Hepatocyte (in vitro differentiated cells): ENCODE data around the gene PIM3. TPM values are rescaled to one million over a fixed set of nuclear protein-coding genes. Genes with fewer than 3 reads are reported as not detected.

Experiments
- DNase-seq: peaks from one replicate; pipeline ENCODE4 v3.0.0-alpha.2; 2016; ENCODE audit warnings: low spot score
- H2AFZ ChIP-seq: fragments of 200-600 bp; sonication (generic); 2 replicates; pipeline ENCODE4 v1.6.0; 2016; ENCODE audit warnings: antibody characterized with exemption, mild to moderate bottlenecking
- H3K27ac ChIP-seq: fragments of 200-600 bp; sonication (generic); 2 replicates; pipeline ENCODE4 v1.5.1; 2016; ENCODE audit warnings: mild to moderate bottlenecking
- H3K27me3 ChIP-seq: fragments of 200-600 bp; sonication (generic); 2 replicates; pipeline ENCODE4 v1.6.1; 2016
- H3K36me3 ChIP-seq: fragments of 200-600 bp; sonication (generic); replicated peaks from 2 replicates; pipeline ENCODE4 v1.5.1; 2016; ENCODE audit warnings: low read depth; ENCODE audit not compliant: insufficient read depth
- H3K4me1 ChIP-seq: fragments of 200-600 bp; sonication (generic); 2 replicates; pipeline ENCODE4 v1.5.1; 2016; ENCODE audit warnings: mild to moderate bottlenecking, moderate library complexity; ENCODE audit not compliant: insufficient read depth
- H3K4me2 ChIP-seq: fragments of 200-600 bp; sonication (generic); 2 replicates; pipeline ENCODE4 v1.6.0; 2016
- H3K4me3 ChIP-seq: fragments of 200-600 bp; sonication (generic); 2 replicates; pipeline ENCODE4 v1.5.1; 2016; ENCODE audit warnings: mild to moderate bottlenecking
- H3K79me2 ChIP-seq: fragments of 200-600 bp; sonication (generic); 2 replicates; pipeline ENCODE4 v1.6.0; 2017; ENCODE audit warnings: mild to moderate bottlenecking
- H3K9me2 ChIP-seq: fragments of 200-600 bp; sonication (generic); replicated peaks from 2 replicates; pipeline ENCODE4 v1.6.0; 2017; ENCODE audit warnings: mild to moderate bottlenecking; ENCODE audit not compliant: insufficient read depth
- H3K9me3 ChIP-seq: fragments of 200-600 bp; sonication (generic); 2 replicates; pipeline ENCODE4 v1.5.1; 2016; ENCODE audit warnings: low read depth, mild to moderate bottlenecking
- H4K20me1 ChIP-seq: fragments of 200-600 bp; sonication (generic); 2 replicates; pipeline ENCODE4 v1.6.0; 2016; ENCODE audit warnings: mild to moderate bottlenecking; ENCODE audit not compliant: insufficient read depth, poor library complexity, severe bottlenecking
- CTCF ChIP-seq: fragments of 200-600 bp; sonication (generic); IDR thresholded peaks from 2 replicates; pipeline ENCODE4 v1.5.1; 2016; ENCODE audit warnings: antibody characterized with exemption, mild to moderate bottlenecking; ENCODE audit not compliant: poor library complexity
- EZH2 ChIP-seq: fragments of 200-600 bp; sonication (generic); IDR thresholded peaks from 2 replicates; pipeline ENCODE4 v1.6.1; 2016; ENCODE audit warnings: antibody characterized with exemption, mild to moderate bottlenecking, borderline replicate concordance
- EZH2phosphoT487 ChIP-seq: fragments of 200-600 bp; sonication (generic); IDR thresholded peaks from one replicate; pipeline ENCODE4 v1.6.1; 2018; ENCODE audit warnings: antibody characterized with exemption, mild to moderate bottlenecking, low read depth, moderate library complexity; ENCODE audit not compliant: unreplicated experiment, severe bottlenecking
- WGBS: methylation state at CpG from one replicate; pipeline ENCODE4 v1.1.6; 2016; ENCODE audit warnings: low lambda C conversion rate; ENCODE audit errors: missing lambda C conversion rate; 5-methylcytosine and 5-hydroxymethylcytosine counted together
- polyA plus RNA-seq: library from polyadenylated mRNA; unstranded; fragments of >200 nt; fragmentation: Nextera tagmentation; extraction: Ambion mirVana; gene quantifications from 2 replicates; pipeline ENCODE4 v1.2.1, GENCODE V29; 2016
- total RNA-seq: library from RNA; depleted of rRNA; stranded (reverse); fragments of >200 nt; gene quantifications from 2 replicates; pipeline ENCODE4 v1.2.3, GENCODE V29; 2014

Gene PIM3
- total and polyA plus RNA-seq, 2 experiments from 2014 or later = 81.1 to 138 TPM

DNA sequence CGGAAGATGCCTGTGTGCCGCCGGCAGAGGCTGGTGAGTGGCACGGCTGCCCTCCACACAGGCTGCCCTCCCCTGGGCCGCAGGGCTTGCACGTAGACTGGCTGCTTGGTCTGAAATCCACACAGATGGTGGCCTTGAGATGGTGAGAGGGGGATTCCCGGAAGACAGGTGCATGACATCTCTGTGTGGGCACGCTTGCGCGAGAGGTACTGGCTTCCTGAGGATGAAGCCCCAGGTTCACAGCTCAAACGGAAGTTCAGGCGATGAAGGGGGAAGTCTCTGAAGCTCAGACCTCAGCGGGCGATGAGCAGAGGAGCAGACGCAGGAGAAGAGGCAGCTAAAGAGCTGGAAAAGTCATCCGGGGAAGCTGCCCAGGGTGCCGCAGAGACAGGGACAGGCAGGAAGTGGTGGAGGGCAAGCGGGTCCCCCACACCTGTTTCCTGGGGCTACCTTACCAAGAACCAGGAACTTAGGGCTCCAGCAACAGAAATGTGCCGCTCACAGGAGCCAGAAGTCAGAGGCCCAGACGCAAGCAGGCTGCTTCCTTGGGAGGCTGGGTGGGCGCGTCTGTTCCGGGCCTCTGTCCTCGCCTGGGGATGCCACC, 34.9 kb upstream of the PIM3 start:
- no peaks in the 10 kb centered on the region for H3K9me2 ChIP-seq
- no peak overlapping the region for H3K27ac ChIP-seq
- H3K9me3 ChIP-seq = no peaks in the 10 kb centered on the region
- H3K27me3 ChIP-seq = no peaks in the 10 kb centered on the region
- H3K4me1 ChIP-seq = peaks cover 3% of the 10 kb centered on the region
- H4K20me1 ChIP-seq = no peaks in the 10 kb centered on the region
- H3K79me2 ChIP-seq = no peaks in the 10 kb centered on the region
- 96% methylated on average over 24 of the region's 24 CpGs for WGBS
- no peak for DNase-seq
- no peaks in the 10 kb centered on the region for H3K36me3 ChIP-seq
- H2AFZ ChIP-seq = no peak overlapping the region
- no peak overlapping the region for H3K4me3 ChIP-seq
- H3K4me2 ChIP-seq = no peak overlapping the region
- TF ChIP-seq CTCF (no peak), EZH2 (no peak)

DNA sequence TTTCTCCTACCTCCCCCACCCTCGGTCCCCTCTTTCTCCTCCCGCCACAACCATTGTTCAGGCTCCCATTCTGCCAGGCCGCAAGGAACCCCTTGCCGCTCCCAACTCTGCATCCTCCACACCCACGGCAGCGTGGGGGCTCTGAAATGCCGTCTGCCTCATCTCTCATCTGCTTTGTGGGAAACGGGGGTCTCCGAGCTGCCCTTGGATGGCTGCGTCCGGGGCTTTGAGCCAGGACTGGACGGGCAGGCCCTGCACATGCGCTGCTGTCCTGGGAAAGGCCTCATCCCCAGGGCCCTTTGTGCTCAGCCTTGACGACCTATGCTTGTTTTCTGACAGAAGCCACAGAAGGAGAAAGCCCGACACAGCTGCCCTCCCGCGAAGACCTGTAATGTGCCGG, 33.7 kb upstream of the PIM3 start:
- no peak for TF ChIP-seq EZH2phosphoT487
- no peak for TF ChIP-seq CTCF
- TF ChIP-seq EZH2 = no peak

DNA sequence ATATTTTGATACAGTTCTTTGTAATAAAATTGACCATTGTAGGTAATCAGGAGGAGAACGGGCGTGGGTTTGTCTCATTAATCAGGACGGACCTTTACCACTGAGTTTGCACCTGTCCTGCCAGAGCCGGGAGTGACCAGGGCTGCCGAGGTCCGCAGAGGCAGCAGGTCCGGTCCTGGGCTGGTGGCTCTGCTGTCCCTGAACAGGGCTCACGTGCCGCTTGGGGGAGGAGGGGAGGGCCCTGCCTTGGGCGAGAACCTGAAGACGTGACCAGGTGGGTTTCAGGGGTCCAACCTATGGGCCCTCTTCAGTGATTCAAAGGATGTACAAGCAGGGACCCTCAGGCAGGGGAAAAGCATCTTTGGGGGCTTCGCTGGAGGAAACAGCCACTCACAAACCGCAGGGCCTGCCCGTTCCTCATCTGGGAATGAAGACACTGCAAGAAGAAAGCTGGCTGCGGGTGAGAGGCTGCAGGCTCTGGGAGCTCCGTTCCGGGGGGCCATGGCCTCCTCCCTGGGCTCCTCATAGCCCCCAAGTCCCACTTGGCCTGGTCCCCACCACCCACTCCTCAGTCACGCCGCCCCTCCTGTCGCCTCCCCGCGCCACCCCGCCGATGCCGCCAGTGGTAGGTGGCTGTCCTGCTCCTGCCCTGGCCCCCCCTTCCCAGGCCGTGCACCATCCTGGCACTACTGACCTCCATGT, 32.9 kb upstream of the PIM3 start:
- Histone ChIP-seq H3K4me1 (peaks cover 5% of the 10 kb centered on the region), H3K4me3 (no peak overlapping the region), H3K79me2 (no peaks in the 10 kb centered on the region), H3K36me3 (no peaks in the 10 kb centered on the region), H3K27ac (no peak overlapping the region), H4K20me1 (no peaks in the 10 kb centered on the region), H3K9me2 (no peaks in the 10 kb centered on the region), H3K9me3 (no peaks in the 10 kb centered on the region), H2AFZ (no peak overlapping the region), H3K4me2 (no peak overlapping the region), H3K27me3 (no peaks in the 10 kb centered on the region)
- no peak for DNase-seq
- TF ChIP-seq EZH2phosphoT487 = no peak
- no peak for TF ChIP-seq CTCF
- TF ChIP-seq EZH2 = no peak
- 94% methylated on average over 18 of the region's 26 CpGs for WGBS

More for the DNA sequence above, 33.7 kb upstream of the PIM3 start:
- no peaks in the 10 kb centered on the region for H3K9me2 ChIP-seq
- no peak overlapping the region for H3K4me3 ChIP-seq
- no peak for DNase-seq
- no peaks in the 10 kb centered on the region for H3K79me2 ChIP-seq
- 92% methylated on average over 17 of the region's 18 CpGs for WGBS
- H3K9me3 ChIP-seq = no peaks in the 10 kb centered on the region
- no peak overlapping the region for H3K4me2 ChIP-seq
- H2AFZ ChIP-seq = no peak overlapping the region
- H3K27me3 ChIP-seq = no peaks in the 10 kb centered on the region
- H3K4me1 ChIP-seq = peaks cover 5% of the 10 kb centered on the region
- no peaks in the 10 kb centered on the region for H3K36me3 ChIP-seq
- no peaks in the 10 kb centered on the region for H4K20me1 ChIP-seq
- no peak overlapping the region for H3K27ac ChIP-seq
